OCI-LY3 (cell line): Measurements from ENCODE around the gene ZNF79.
A peak's percentile ranks its signal among the peaks of the same experiment; 100 is the strongest.

Experiments used
- H2AFZ ChIP-seq: fragments of 200-600, 300-600 bp; shearing (Covaris generic); 2 replicates; pipeline ENCODE4 v1.6.0; 2014; ENCODE audit warnings: antibody characterized with exemption, low read depth, low read length
- H3K27ac ChIP-seq: fragments of 200-600, 300-600 bp; sonication (generic); 2 replicates; pipeline ENCODE4 v1.5.1; 2014; ENCODE audit warnings: mild to moderate bottlenecking, low read length, moderate library complexity, mixed read lengths
- H3K27me3 ChIP-seq: fragments of 200-600, 300-600 bp; sonication (generic); 2 replicates; pipeline ENCODE4 v1.6.1; 2014; ENCODE audit warnings: low read depth, low read length, mixed read lengths
- H3K36me3 ChIP-seq: fragments of 200-600, 300-600 bp; sonication (generic); replicated peaks from 2 replicates; pipeline ENCODE3; 2014; ENCODE audit warnings: low read depth, low read length, mixed read lengths
- H3K4me1 ChIP-seq: fragments of 300-600, 200-600 bp; sonication (generic); 2 replicates; pipeline ENCODE4 v1.6.1; 2014; ENCODE audit warnings: low read length, mixed read lengths
- H3K4me2 ChIP-seq: fragments of 200-600, 300-600 bp; sonication (generic); 2 replicates; pipeline ENCODE4 v1.6.1; 2014; ENCODE audit warnings: low read length, mixed read lengths
- H3K4me3 ChIP-seq: fragments of 300-600, 200-600 bp; sonication (generic); 2 replicates; pipeline ENCODE4 v1.5.1; 2014; ENCODE audit warnings: antibody characterized with exemption, mild to moderate bottlenecking, low read length, moderate library complexity
- H3K79me2 ChIP-seq: fragments of 300-600, 200-600 bp; shearing (Covaris generic); 2 replicates; pipeline ENCODE4 v1.6.1; 2014; ENCODE audit warnings: mild to moderate bottlenecking, low read length, mixed read lengths
- H3K9ac ChIP-seq: fragments of 300-600, 200-600 bp; shearing (Covaris generic); 2 replicates; pipeline ENCODE4 v1.6.0; 2014; ENCODE audit warnings: mild to moderate bottlenecking, low read length, moderate library complexity
- H3K9me3 ChIP-seq: fragments of 200-600, 300-600 bp; shearing (Covaris generic); 2 replicates; pipeline ENCODE4 v1.6.1; 2014; ENCODE audit warnings: low read length, mixed read lengths; ENCODE audit not compliant: insufficient read depth
- H4K20me1 ChIP-seq: fragments of 200-600, 300-600 bp; sonication (generic); 2 replicates; pipeline ENCODE4 v1.6.1; 2016; ENCODE audit warnings: low read length, mixed read lengths; ENCODE audit not compliant: insufficient read depth
- CTCF ChIP-seq: fragments of 200-600, 300-600 bp; sonication (generic); IDR thresholded peaks from 2 replicates; pipeline ENCODE4 v1.5.1; 2014; ENCODE audit warnings: antibody characterized with exemption, low read length, low read depth
- EZH2phosphoT487 ChIP-seq: fragments of 200-600 bp; shearing (Covaris generic); IDR thresholded peaks from 2 replicates; pipeline ENCODE4 v1.6.1; 2018; ENCODE audit warnings: antibody characterized with exemption, mixed run types, low read depth

ZNF79 gene

GRCh38 chr9:127407492-127407843, 16.7 kb upstream of the ZNF79 start:
- no peaks in the 10 kb centered on the region for H3K79me2 ChIP-seq
- H4K20me1 ChIP-seq = no peaks in the 10 kb centered on the region
- peaks cover 3% of the 10 kb centered on the region for H3K36me3 ChIP-seq
- H3K4me1 ChIP-seq = peaks cover 10% of the 10 kb centered on the region
- TF ChIP-seq EZH2phosphoT487 (no peak), CTCF (no peak)
- no peak overlapping the region for H3K27ac ChIP-seq
- no peak overlapping the region for H3K9ac ChIP-seq
- no peaks in the 10 kb centered on the region for H3K9me3 ChIP-seq
- H2AFZ ChIP-seq = no peak overlapping the region
- H3K27me3 ChIP-seq = no peaks in the 10 kb centered on the region
- H3K4me3 ChIP-seq = no peak overlapping the region
- no peak overlapping the region for H3K4me2 ChIP-seq

- no peak overlapping the region for H3K4me3 ChIP-seq
- TF ChIP-seq EZH2phosphoT487 (no peak), CTCF (no peak)
- no peaks in the 10 kb centered on the region for H4K20me1 ChIP-seq
- H3K4me2 ChIP-seq = peak overlapping the region; percentile 7; the same call in 1 of the 2 replicates
- no peaks in the 10 kb centered on the region for H3K9me3 ChIP-seq
- H3K36me3 ChIP-seq = no peaks in the 10 kb centered on the region
- H3K27me3 ChIP-seq = no peaks in the 10 kb centered on the region
- H3K27ac ChIP-seq = no peak overlapping the region
- H3K4me1 ChIP-seq = peaks cover 10% of the 10 kb centered on the region
- H2AFZ ChIP-seq = no peak overlapping the region
- no peak overlapping the region for H3K9ac ChIP-seq
- no peaks in the 10 kb centered on the region for H3K79me2 ChIP-seq
Measured at GRCh38 chr9:127411122-127411521, 13.1 kb upstream of the ZNF79 start.

- Histone ChIP-seq H3K27ac (no peak overlapping the region), H3K9me3 (no peaks in the 10 kb centered on the region), H2AFZ (no peak overlapping the region), H3K4me2 (no peak overlapping the region), H3K9ac (no peak overlapping the region), H4K20me1 (no peaks in the 10 kb centered on the region), H3K4me1 (peaks cover 10% of the 10 kb centered on the region), H3K27me3 (no peaks in the 10 kb centered on the region), H3K79me2 (no peaks in the 10 kb centered on the region), H3K36me3 (no peaks in the 10 kb centered on the region), H3K4me3 (no peak overlapping the region)
- TF ChIP-seq CTCF (no peak), EZH2phosphoT487 (no peak)
Measured at GRCh38 chr9:127415141-127415540, 9.0 kb upstream of the ZNF79 start.

GRCh38 chr9:127415657-127416056, 8.5 kb upstream of the ZNF79 start:
- no peaks in the 10 kb centered on the region for H3K36me3 ChIP-seq
- no peak overlapping the region for H3K9ac ChIP-seq
- H3K27ac ChIP-seq = no peak overlapping the region
- H3K4me3 ChIP-seq = no peak overlapping the region
- TF ChIP-seq EZH2phosphoT487 (no peak), CTCF (no peak)
- H3K27me3 ChIP-seq = no peaks in the 10 kb centered on the region
- no peaks in the 10 kb centered on the region for H3K9me3 ChIP-seq
- no peaks in the 10 kb centered on the region for H3K79me2 ChIP-seq
- no peak overlapping the region for H2AFZ ChIP-seq
- H3K4me1 ChIP-seq = peaks cover 9% of the 10 kb centered on the region
- no peak overlapping the region for H3K4me2 ChIP-seq
- no peaks in the 10 kb centered on the region for H4K20me1 ChIP-seq
